Ureter (tissue), 1 donor: Measurements from ENCODE around the gene RPS6KA2. TPM values are rescaled to one million over a fixed set of nuclear protein-coding genes. Genes with fewer than 3 reads are reported as not detected.

Source experiments
- DNase-seq: peaks from one replicate; pipeline ENCODE4 v3.0.0-alpha.2; 2020; ENCODE audit warnings: low spot score
- total RNA-seq: library from RNA; stranded (reverse); gene quantifications from one replicate; pipeline ENCODE4 v1.2.4, GENCODE V29; 2023
- donor health status: DM: yes; HTN: yes; CAD: no.

The RPS6KA2 gene
- 85.3 TPM for total RNA-seq

DNA sequence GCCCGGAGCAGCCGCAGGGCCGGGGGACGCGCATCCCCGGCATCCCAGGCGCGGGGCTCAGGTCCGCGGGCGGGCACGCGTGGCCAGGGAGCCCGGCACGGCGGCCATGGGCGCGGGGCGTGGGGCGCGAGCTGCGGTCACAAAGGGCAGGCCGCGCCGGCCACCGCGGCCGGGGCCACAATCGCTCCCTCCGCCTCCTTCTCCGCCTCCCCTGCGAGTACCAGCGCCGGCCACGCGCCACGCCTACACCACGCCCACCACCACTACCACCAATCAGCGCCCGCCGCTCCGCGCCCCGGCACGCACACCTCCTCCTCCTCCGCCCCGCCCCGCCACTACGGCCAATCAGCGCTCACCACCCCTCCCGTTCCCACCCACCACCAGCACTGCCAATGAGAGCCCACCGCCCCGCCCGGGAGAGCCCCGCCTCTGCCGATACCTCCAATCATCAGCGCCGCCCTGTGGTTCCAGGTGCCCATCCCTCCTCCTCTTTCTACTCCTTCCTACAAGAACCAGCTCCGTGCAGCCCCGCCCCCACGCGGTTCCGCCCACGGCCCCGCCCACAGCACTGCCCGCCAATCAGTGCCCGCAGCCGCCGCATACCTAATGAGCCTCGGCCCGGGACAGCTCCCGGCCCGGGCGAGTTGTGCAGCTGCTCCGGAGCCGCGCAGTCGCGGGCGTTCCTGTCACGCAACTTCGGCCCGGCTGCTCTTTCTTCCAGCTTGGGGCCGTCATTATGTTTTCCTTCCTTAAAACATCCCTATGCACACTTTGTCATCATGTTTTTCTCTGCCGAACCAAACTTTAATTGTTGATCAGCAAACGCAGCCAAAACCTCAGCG, at the start of gene RPS6KA2:
Gene RPS6KA2 (minus strand): TSS at position 219 of the 842 bp plus-strand sequence. CDS start 232 bp downstream, outside the sequence.
- peak; percentile 100 for DNase-seq

DNA sequence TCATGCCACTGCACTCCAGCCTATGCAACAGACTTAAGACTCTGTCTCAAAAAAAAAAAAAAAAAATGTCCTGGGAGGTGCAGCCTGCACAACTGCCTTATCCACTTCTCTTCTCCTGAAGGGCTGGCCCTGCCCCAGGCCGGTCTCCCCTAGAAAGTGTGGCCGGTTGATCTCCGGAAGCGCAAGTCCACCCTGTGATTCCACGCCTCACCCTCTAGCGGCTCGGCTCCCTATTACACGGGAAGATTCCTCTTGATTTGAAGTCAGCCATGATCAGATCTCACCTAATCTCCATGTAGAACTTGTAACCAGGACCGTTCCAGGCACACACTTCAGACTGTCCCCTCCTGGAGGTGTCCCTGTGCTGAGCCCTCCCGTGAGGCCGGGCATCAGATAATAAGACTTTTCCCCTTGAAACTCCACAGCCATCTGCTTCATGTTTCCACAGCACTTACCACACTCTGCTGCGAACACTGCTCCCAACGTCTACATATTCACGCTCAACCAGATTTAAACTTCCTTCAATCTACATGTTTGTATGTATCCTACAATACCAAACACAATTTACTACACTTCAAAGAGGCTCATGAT, 49.3 kb upstream of the RPS6KA2 start:
- DNase-seq = no peak

DNA sequence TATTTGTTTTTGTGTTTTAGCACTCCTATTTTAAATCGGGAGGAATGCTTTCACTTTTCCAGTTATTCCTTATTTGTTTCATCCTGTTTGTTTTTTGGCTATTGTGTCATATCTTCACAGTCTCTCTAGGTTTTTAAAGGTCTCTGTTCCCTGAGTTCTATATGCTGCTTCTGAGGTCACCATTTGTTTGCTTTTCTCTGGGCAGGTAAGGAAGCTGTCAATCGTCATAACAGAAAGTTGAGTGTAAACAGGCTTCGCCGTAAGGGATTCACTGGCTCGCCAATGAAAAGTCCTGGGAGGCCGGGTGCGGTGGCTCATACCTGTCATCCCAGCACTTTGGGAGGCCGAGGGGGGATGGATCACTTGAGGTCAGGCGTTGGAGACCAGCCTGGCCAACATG, 48.7 kb upstream of the RPS6KA2 start:
- no peak for DNase-seq

DNA sequence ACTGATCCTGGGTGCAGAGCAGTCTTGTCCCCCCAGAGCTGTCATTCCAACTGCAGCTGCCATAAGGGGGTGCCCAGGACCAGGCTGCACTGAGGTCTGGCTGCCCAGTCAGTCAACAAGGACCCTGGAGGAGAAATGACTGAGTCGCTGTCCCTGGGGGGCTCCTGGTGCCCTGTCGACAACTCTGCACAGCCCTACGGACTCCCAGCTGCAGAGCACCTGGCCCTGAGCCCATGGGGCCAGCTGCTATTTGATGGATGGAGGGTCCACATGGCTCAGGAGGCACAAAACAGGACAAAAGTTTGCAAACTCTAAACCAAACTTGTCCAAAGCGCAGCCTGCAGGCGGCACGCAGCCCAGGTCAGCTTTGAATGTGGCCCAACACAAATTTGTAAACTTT, 46.3 kb upstream of the RPS6KA2 start:
- no peak for DNase-seq

DNA sequence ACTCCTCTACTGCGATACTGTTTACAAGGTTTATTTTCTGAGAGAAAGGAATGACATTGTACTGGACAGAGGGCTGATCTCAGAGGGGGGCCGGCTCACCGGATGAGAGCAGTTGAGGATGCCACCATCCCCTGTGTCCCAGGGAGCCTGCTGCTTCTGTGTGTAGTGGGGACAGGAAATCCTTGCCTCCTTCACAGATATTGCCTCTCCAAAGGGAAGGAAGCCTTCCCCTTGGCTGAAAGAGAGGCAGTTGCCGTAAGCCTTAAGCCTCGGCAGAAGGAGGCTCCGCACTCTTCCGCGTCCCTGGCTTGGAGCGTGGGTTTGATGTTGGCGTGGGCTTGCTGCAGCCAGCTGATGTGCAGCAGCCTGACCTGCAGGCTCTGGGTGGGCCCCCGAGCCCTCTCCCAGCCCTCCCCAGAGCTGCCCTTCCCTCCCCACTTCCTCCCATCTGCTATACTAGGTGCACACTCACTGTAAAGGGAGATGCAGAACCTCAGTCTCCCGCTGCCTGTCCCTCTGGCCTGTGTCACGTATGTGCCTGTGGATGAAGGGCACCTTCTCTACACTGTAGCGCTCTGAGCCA, 45.7 kb upstream of the RPS6KA2 start:
- DNase-seq = no peak

DNA sequence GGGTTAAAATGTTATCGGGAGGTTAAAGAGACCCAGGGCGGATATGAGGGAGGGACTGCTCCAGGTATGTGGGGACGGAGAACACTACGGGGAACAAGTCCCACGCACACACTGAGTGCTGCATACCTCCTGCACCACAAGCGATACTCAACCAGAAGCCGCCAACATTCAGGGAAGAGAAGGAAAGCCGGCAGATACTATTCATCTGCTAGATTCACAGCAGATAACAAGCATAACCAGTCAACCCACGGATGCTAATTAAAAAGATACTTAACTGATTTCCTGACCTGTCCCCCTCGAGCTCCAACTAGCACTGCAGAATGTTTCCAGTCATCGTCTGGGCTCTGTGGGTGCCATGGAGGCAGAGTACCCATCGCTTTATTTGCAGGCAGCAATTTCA, 45.1 kb upstream of the RPS6KA2 start:
- no peak for DNase-seq

DNA sequence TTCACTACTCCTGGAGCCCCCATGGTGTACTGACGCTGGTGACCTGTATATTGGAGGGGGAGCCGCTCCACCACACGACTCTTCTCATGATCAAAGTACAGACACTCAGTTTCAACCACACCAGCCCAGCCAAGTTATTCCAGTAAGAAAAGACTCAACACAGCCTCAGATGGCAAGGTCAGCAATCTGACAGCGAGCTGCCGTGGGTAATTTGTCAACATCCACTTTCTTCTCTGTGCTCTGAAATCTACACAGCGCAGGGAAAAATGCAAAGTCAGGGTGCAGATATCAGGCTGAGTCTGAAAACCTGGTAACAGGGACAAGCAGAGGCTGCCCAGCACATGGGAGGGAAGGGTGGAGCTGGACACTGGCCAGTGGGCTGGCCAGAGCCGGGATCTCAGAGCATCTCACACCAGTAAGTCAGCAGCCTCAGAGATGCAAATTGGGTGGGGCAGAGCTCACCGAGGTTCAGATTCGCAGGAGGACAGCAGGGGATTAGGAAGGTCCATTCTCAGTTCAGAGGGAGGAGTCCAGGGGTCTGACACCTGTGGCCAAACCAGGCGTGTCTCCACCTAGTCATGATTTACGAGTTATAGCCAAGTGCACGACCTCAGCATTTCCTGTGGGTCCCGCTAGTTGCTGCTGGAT, 44.5 kb upstream of the RPS6KA2 start:
- DNase-seq = no peak

DNA sequence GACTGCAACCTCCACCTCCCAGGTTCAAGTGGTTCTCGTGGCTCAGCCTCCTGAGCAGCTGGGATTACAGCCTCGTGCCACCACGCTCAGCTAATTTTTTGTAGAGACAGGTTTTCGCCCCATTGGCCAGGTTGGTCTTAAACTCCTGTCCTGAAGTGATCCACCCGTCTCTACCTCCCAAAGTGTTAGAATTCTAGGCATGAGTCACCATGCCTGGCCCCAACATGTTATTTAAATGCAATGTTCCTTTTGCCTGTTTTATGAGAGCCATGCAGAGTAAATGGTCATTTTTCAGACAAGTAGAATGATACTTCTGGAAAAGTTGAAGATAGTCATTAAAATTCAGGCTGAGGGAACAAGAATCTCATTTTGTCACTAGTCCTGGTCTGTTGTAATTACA, 43.8 kb upstream of the RPS6KA2 start:
- DNase-seq = no peak

DNA sequence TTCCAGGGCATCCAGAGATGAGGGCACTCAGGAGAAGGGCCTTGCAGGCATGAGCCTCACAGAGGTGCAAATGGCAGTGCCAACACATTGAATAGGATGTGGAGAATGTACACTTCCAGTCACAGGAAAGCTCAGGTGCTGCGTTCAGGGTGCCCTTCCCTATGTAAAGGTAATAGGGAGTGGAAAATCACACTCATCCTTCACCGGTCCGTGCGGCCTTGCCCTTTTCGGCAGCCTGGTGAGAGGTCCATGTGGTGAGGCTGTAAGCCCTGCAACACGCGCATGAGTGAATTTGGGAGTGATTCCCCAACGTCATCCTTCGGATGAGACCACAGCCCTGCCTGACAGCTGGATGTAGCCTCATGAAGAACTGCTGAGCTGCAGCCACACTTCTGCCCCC, 43.0 kb upstream of the RPS6KA2 start:
- DNase-seq = no peak

DNA sequence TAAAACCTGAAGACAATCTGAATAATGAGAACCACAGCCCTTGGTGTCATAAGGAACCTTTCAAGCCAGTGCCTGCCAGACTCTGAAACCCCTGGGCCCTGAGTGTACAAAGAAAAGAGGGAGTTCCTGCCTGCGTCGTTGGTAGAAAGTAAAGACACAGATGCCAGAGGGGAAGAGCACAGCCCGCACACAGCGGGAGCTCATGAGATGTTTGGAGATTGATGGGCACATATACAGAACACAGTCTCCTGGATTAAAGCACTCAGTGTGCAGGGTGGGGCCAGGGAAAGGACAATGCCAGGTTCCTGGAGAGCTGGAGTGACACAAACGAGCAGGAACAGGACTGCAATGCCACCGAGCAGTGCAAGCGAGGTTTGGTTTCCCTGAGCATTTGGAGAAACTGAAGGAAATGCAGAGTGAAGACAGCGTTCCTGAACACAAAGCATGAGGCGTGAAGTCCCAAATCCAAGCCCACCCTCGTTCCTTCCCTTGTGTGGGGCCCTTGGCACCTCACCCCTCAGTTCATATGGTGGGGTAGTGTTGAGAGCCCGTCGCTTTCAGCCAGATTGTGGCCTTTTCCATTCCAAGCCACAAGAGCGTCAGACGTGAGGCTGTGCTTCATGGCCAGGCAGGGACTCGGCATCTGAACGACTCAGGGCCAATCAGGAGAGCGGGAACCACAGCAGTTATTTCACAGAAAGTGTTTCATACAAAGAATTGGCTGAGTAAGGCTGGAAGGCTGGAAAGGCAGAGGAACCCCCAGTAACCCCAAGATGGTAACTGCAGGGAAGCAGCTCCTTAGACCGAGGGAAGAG, 41.0 kb upstream of the RPS6KA2 start:
- no peak for DNase-seq

DNA sequence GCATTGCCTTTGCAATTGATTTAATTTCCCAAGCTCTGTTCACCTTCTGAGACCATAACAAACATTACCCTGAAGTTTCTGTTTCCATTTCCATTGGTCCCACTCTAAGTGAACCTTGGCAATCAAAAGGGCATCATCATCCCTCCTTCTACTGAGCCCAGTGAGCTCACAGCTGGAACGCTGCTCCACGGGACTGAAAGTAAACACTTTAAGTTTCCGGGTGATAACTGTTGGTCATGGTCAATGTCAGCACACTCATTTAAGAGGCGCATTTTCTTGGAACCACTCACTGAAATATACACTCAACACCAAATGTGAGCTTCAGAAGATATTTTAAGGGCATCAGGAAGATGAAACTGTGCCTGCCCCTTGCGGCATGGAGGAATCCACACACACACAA, 37.1 kb upstream of the RPS6KA2 start:
- no peak for DNase-seq

DNA sequence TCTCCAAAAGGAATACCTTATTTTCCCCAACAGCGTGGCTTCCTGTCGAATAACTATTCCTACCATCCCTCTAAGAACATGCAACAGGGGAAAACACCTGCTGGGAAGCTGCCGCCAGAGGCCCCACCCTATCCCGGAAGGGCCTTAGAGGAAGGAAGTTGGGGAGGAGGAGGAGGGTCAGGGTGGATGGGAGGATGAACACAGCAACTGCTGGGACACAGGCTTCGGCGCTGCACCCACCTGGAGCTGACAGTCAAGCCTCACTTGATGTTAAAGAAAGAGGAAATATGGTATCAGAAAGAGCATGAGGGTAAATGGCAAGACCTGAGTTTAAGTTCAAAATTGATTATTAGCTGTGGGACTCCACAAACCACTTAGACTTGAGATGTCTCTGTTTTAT, 36.5 kb upstream of the RPS6KA2 start:
- no peak for DNase-seq

DNA sequence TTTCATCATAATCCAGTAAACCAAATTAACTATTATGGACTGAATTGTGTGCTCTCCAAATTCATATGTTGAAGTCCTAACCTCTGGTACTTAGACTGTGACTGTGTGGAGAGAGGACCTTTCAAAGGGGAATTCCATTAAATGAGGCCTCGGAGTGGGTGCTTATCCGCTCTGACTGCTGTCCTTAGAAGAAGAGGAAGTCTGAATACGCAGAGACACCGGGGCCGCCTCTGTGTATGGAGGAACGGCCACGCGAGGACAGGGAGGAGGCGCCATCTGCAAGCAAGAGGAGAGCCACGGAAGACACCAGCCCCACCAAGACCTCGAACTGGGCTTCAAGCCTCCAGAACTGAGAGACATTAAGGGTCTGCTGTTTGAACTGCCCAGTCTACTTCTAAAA, 35.6 kb upstream of the RPS6KA2 start:
- no peak for DNase-seq

DNA sequence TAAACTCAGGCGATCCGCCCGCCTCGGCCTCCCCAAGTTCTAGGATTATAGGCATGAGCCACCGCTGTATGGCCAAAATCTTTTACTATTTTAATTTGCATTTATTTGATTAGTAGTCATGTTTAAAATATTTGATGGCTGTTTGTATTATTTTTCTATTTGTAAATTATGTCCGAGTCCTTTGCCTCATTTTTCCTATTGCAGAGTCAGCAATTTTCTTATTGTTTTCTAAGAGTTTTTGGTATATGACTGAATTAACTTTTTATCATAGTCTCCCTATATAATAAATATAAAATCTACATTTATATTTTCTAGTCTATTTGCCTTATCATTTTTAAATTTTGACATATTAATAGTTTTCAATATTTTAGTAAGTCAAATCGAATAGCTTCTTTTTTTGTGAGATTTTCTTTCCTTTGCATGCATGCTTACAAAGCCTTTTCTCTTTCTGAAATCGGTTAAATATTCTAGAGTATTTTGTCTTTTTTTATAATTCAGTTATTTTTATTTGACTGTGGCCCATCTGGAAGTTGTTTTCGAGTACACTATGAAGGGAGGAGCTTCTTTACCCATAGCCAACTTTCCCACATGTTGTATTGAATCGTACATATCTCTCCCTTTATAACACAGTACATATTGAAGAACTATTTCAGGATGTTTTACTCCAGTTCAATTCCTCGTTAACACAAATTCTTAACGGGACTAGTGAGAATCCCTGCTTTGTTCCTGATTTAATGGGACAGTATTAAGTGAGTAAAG, 34.5 kb upstream of the RPS6KA2 start:
- no peak for DNase-seq

DNA sequence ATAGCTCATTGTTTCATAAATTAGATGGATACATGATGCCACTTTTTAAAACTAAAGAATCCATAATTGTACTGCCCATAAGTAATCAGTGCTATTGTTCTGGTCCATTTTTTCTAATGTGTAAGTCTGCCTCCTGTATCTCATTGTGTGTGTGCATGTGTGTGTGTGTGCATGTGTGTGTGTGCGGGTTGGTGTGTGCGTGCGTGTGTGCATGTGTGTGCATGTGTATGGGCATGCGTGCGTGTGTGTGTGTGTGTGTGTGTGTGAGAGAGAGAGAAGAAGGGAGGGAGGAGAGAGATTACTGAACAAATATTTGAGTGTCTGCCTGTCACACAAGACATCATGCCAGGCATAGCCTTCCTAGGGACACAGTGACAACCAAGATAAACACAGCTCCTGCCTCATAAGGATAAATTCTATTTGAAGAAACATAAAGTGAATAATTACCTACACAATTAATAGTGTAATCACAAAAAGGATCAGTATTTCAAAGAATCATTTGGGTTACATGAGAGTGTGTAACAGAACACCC, 33.2 kb upstream of the RPS6KA2 start:
- DNase-seq = no peak

DNA sequence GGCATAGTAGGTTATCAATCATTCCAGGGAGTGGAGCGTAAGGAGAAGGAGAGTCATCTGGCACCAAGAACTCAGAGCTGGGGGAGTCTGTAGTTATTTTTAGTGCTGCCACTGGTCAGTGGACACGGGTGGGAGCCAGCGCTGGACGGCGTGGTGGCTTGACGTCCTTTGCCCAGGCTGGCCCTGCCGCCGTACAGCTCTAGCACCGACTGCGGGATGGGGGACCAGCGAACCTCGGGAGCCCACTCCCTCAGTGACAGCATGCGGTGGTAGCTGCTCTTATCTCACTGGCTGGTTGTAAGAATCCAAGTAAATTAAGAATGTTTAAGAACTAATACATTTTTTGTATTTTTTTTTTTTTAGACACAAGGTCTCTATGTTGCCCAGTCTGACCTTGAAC, 32.5 kb upstream of the RPS6KA2 start:
- DNase-seq = no peak

DNA sequence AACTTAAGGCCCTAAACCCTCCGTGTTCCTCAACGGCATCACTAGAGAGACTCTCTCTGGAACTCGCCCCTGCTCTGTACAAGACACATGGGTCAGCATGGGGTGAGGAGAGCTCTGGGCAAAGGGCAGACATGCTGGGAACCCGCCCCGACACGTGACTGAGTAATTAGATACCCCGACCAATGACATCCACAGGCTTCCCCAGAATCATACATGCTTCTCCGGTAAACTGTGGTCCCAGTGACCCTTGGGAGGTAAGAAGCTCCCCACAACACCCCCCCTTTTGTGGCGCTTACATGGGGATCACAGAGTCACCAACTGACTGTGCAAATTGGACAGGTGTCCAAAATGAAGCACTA, 31.7 kb upstream of the RPS6KA2 start:
- DNase-seq = no peak

DNA sequence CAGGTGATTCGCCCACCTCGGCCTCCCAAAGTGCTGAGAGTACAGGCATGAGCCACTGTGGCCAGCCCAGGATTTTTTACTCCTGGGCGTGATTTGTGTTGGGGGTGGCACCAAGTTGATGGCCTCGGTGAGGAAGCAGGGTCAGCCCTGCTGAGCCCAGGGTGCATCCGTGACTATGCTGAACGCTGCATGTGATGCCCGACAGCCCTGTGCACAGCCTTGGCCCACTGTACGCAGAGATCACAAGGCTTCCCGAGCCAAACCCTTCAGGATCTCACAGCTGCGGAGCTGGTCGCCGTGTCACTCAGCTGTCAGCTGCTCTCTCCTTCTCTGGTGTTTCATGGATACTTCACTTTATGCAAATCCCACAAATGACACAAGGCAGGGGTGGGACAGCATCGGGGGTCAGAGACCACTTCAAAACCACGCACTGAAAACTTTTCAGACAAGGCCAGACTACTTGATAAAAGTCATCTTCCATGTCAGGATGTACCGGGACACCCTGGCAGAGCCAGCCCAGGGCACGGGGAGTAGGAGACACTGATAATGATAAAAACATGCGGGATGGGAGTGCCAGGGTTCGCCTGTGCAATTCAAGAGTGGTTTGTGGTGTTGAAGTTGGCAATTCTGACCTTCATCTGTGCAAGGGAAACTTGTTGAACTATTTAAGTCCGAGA, 31.2 kb upstream of the RPS6KA2 start:
- no peak for DNase-seq

DNA sequence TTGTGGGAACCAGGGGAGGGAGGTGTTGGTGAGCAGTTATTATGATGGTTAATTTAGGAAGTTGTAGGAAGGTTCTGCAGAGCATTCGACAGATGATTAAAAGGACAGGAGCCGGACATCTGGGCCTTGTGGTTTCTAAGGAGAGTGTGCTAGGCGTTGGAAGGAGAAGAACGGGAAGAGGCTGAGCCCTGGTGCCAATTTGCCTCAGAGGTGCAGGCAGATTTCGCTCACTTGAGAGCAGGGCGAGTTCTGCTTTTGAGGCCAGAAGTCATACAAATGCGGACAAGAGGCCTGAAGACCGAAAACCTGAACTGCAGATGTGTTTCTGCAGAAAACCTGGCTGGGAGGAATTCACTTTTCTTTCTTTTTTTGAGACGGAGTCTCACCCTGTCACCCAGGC, 30.5 kb upstream of the RPS6KA2 start:
- DNase-seq = no peak
